ENCODE data around the gene SHPK.

The SHPK gene

GRCh38 chr17:3635474-3636153, 436 bp downstream of the SHPK start (continued):
- TF ChIP-seq BCL11B (tag by site-specific recombination; IDR thresholded peaks at IDR 0.05; ENCODE audit: low read depth) (peak; percentile 66; the same call in 1 of the 2 replicates), HIC1 (tag by site-specific recombination; IDR thresholded peaks at IDR 0.05) (peak; percentile 56; the same call in 1 of the 2 replicates), ZNF660 (tag by site-specific recombination; IDR thresholded peaks at IDR 0.05) (no peak; the same call in 1 of the 2 replicates), KLF17 (tag by site-specific recombination; IDR thresholded peaks at IDR 0.05) (peak; percentile 30; the same call in 1 of the 2 replicates), ZFHX2 (tag by site-specific recombination; conservative IDR thresholded peaks at IDR 0.05) (0 out of 2 replicates have a peak, but pooled peaks have one; percentile 8), HOXC10 (CRISPR knock-in tag; IDR thresholded peaks at IDR 0.05) (no peak), ZNF398 (tag by site-specific recombination; IDR thresholded peaks at IDR 0.05) (0 out of 2 replicates have a peak, but pooled peaks have one; percentile 11), YY2 (tag by site-specific recombination; IDR thresholded peaks at IDR 0.05) (no peak; the same call in 1 of the 2 replicates), ZNF501 (tag by site-specific recombination; IDR thresholded peaks at IDR 0.05) (peak; percentile 57; the same call in 1 of the 2 replicates), ZNF423 (tag by site-specific recombination; IDR thresholded peaks at IDR 0.05) (peak; percentile 55; the same call in 1 of the 2 replicates), YY1 (tag by site-specific recombination; IDR thresholded peaks at IDR 0.05) (peak; percentile 40; the same call in 1 of the 2 replicates), ZNF580 (tag by site-specific recombination; IDR thresholded peaks at IDR 0.05) (no peak), MEIS1 (CRISPR knock-in tag; IDR thresholded peaks at IDR 0.05; ENCODE audit: borderline replicate concordance) (no peak), ZNF670 (tag by site-specific recombination; IDR thresholded peaks at IDR 0.05; ENCODE audit: low read depth) (no peak), BCL11A (tag by site-specific recombination; IDR thresholded peaks at IDR 0.05; ENCODE audit: low read depth) (0 out of 2 replicates have a peak, but pooled peaks have one; percentile 16), ZEB2 (tag by site-specific recombination; IDR thresholded peaks at IDR 0.05) (0 out of 2 replicates have a peak, but pooled peaks have one; percentile 14), GLIS1 (tag by site-specific recombination; IDR thresholded peaks at IDR 0.05) (peak; percentile 98), ZNF391 (tag by site-specific recombination; IDR thresholded peaks at IDR 0.05; ENCODE audit: borderline replicate concordance, low read depth) (peak; percentile 37; the same call in 1 of the 2 replicates), ZNF677 (tag by site-specific recombination; IDR thresholded peaks at IDR 0.05) (0 out of 2 replicates have a peak, but pooled peaks have one; percentile 19), ZNF785 (tag by site-specific recombination; IDR thresholded peaks at IDR 0.05) (no peak), ZNF394 (tag by site-specific recombination; IDR thresholded peaks at IDR 0.05; ENCODE audit: borderline replicate concordance) (peak; percentile 50; the same call in 1 of the 2 replicates), GLIS2 (tag by site-specific recombination; IDR thresholded peaks at IDR 0.05) (peak; percentile 94), PATZ1 (tag by site-specific recombination; IDR thresholded peaks at IDR 0.05) (peak; percentile 35; the same call in 1 of the 2 replicates), ZBTB48 (tag by site-specific recombination; IDR thresholded peaks at IDR 0.05) (peak; percentile 95), ZBTB11 (tag by site-specific recombination; conservative IDR thresholded peaks at IDR 0.05; ENCODE audit: low read depth) (no peak), ZIC2 (tag by site-specific recombination; IDR thresholded peaks at IDR 0.05) (peak; percentile 78), ZNF76 (tag by site-specific recombination; IDR thresholded peaks at IDR 0.05; ENCODE audit: borderline replicate concordance, low read depth) (peak; percentile 42; the same call in 1 of the 2 replicates), SALL2 (tag by site-specific recombination; IDR thresholded peaks at IDR 0.05; ENCODE audit: borderline replicate concordance) (no peak)

Data from HEK293 (cell line).